GF-D8 (cell line): ENCODE measurements around the gene UTP20.
A peak's percentile ranks its signal among the peaks of the same experiment; 100 is the strongest.

Experiments used
- DNase-seq: peaks from one replicate; lab custom pipeline; 2025; lab: John Stamatoyannopoulos, UW

UTP20 gene

DNA sequence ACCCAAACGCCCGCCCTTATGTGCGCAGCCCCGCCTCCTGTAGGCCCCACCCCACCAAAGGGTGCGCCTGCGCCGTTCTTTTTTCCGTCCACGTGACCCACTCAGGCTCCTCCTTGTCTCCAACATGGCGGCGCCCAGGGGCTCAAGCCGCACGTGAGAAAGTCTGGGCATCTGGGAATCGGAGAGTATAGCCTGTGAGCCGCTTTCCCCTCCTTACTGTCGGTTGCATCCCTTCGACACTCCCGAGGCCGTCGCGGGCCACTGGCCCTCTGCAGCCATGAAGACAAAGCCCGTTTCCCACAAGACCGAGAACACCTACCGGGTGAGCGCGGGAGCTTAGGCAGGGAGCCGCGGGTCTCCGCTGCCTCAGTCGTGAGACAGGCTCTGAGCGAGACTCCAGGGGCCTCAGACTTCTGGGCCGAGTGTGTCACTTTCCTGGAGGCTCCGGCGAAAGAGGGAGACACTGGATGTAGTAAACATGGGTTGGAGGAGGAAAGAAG is at the start of gene UTP20:
UTP20 (plus strand) TSS at position 100 of the 500 bp plus-strand sequence; CDS start at position 278, 178 bp downstream.
- DNase-seq, result peak; percentile 68

- no peak for DNase-seq
Measured at GRCh38 chr12:101230547-101230946, 49.4 kb upstream of the UTP20 start.

- DNase-seq, result no peak
Measured at GRCh38 chr12:101231636-101232035, 48.3 kb upstream of the UTP20 start.

- no peak for DNase-seq
Measured at GRCh38 chr12:101235686-101236085, 44.2 kb upstream of the UTP20 start.

DNA sequence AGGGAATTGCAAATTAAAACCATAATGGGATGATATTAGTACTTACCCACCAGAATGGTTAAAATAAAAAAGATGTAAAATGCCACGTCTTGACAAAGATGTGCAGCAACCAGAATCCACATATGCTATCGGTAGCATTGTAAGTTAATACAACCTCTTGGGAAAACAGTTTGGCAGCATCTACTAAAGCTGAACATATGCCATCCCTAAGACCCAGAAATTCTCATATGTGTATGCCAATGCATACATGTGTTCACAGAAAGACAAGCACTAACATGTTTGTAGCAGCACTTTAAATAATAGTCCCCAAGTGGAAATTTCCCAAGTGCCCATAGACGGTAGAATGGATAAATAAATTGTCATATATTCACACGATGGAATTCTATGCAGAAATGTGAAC is 41.6 kb upstream of the UTP20 start:
- no peak for DNase-seq

DNA sequence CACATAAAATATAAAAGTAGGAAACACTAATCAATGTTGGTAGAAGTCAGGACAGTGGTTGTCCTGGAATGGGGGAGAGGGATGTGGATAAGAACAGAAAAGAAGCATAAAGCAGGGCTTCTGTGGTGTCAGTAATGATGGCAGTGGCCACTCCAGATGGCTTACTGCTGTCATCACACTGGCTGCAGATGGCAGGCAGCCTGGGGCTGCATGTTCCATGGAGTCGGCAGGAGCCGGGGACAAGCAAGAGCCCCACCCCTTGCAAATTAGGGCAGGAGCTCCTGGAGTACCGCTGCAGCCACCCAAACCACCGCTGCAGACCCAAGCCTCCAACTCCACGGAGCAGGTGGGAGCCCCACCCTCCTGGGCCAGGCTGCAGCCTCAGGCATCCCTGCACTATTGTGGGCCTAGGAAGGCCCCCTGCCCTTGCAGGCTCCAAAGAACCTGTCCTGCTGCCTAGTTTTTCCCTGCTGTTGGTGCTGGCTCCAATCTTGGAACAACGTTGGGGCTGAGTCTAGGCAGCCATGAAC is 41.0 kb upstream of the UTP20 start:
- no peak for DNase-seq

- DNase-seq, result no peak
Measured at GRCh38 chr12:101243074-101243473, 36.8 kb upstream of the UTP20 start.

- DNase-seq, result no peak
Measured at GRCh38 chr12:101243616-101244015, 36.3 kb upstream of the UTP20 start.

DNA sequence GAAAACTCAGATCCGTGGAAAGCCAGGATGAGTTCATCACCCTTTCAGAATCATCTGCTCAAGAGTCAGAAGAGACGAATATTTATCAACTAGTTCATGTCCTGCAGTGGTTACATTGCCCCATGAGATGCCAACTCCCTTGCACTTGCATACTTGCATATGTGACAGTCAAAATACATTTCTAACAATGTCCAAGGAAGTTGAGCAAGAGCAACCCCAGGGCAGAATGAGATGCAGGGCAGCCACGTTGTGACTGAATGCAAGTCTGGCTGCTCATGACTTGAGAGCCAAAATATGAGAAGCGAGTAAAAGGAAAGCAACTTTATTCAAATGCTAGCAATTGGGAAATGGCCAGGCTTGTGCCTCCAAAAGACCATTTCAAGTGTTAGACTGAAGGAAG is 23.6 kb upstream of the UTP20 start:
- no peak for DNase-seq

DNA sequence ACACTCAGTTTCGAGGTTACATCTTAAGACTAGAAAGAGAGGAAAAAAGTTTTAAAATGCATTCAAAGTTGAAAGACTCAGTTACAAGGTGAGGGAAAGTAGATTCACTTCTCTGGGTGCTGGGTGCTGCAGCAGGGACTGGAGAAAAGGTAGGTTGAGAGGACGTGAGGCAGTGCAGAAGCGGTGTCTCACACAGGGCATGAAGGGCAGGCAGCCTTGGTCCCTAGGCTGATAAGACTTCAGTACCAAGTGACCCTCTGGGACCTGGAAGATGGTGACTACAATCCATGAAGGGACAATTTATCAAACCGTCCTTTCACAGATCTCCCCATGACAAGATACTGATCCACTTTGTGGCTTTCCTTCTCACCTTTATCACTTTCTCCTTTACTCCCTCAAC is 22.5 kb upstream of the UTP20 start:
- DNase-seq, result no peak

DNA sequence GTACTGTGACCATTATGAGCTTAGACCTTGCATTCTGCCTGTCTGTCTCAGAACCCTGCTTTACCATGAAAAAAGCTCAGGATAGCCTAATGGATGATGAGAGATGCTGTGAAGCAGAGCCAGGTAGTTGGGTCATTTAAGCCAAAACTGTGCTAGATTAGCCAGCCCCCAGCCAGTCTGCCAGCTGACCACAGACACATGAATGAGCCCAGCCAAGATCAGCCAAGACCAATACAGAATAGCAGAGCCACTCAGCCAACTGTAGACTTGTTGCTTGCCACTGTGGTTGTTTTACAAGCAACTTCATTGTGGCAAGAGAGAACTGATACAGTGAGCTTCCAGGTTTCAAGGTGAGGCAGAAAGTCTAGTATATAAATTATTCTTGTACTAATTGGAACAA is 12.8 kb upstream of the UTP20 start:
- no peak for DNase-seq

DNA sequence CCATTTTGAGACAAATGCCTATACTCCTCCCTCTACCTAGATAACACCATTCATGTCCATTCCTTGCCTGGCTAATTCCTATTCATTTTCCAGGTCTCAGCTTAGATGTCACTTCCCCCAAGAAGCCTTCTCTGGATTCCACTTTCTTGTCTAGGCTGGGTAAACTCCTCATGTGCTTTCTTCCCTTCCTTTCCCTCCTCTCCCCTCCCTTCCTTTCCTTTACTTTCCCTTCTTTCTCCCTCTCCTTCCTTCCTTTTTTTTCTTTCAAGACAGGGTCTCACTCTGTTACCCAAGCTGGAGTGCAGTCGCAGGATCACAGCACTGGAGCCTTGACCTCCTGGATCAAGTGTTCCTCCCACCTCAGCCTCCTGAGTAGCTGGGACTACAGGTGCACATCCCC is 3.5 kb upstream of the UTP20 start:
- DNase-seq, result no peak

DNA sequence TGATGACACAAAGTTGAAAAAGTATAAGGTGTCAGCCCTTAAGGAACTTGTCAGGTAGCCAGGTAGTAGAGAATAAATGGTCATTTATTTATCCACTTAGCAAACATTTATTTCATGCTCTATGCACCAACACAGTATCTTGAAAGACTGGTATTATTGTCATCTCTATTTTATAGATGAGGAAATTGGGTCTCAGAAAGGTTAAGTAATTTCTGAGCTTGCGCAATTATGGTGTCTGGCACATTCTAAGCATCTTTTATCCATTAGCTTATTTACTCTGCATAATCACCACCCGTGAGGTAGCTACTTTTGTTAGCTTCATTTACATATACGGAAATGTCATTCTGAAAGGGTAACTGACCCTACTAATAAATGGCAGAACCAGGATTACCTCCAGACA is 2.5 kb upstream of the UTP20 start:
- no peak for DNase-seq

- DNase-seq, result no peak
Measured at GRCh38 chr12:101287357-101287756, 7.5 kb downstream of the UTP20 start.

- no peak for DNase-seq
Measured at GRCh38 chr12:101297661-101298060, 17.8 kb downstream of the UTP20 start.

DNA sequence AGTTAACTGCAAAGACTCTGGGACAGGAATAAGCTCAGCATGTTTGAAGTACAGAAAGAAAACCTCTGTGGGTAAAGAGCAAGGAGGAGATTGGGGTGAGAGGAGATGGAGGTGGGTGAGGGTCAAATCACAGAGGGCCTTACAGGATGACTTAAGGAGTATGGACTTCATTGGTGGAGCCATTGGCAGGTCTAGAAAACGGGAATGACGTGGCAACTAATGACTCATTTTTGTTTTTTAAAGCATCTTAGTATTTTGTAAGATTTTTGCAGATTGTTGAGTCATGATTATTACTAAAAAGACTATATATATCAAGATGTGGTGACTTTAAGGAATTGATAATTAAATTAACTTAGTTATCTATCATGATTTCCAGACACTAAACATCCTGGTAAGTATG is 18.5 kb downstream of the UTP20 start:
- DNase-seq, result no peak

DNA sequence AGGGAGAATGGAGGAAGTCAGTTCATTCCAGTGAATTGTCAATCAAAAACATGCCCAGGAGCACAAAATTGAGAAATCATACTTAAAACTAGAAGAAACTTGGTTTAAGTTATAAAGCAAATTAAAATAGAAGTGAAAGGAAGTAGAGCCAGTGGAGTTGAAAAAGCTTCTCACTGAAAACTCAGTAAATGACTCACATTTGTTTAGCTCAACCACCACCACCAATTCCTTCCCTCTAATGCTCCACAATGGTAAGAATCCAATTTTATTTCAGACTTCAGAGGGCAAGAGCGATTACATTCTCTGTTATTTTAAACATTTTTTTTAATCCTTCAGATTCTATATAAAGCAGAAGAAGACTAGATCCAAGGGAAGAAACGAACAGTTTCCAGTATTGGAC is 19.4 kb downstream of the UTP20 start:
- DNase-seq, result no peak

DNA sequence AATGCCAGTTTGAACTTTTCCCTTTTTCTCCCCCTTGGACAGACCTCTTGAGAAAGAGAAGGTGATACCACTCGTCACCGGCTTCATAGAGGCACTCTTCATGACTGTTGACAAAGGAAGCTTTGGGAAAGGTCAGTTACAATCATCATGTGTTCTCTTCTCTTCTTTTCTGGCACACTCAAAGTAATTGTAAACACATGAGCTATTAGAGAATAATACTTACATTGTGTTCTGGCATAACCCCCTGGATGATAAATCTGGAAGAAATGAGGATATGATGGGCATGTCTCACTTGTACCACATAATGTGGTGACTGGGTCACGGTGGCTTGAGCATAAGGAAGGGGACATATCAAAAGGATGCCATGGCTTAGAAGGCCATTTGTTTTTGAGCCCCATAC is 20.0 kb downstream of the UTP20 start:
- DNase-seq, result no peak

GRCh38 chr12:101302741-101303140 is 22.8 kb downstream of the UTP20 start:
- no peak for DNase-seq

- DNase-seq, result no peak
Measured at GRCh38 chr12:101305226-101305779, 25.4 kb downstream of the UTP20 start.

- no peak for DNase-seq
Measured at GRCh38 chr12:101305794-101306193, 25.9 kb downstream of the UTP20 start.

DNA sequence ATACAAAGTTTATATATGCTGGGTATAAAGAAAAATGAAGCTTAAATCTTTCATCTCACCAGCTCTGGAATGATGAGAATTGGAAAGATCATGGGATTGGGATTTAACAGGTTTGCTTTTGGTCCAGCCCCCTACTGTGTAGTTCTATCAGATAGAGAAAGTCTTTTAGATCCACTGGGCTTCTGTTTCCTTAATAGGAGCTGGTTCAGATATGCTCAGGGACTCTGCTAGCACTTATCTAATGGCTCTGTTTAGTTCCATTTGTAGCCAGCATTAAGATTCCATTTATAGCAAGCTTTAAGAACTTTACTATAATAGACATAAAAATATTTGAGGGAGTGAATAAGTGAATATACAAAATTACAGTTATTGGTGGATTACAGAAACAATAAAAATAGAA is 42.6 kb downstream of the UTP20 start:
- DNase-seq, result no peak

- no peak for DNase-seq
Measured at GRCh38 chr12:101323255-101323654, 43.4 kb downstream of the UTP20 start.

DNA sequence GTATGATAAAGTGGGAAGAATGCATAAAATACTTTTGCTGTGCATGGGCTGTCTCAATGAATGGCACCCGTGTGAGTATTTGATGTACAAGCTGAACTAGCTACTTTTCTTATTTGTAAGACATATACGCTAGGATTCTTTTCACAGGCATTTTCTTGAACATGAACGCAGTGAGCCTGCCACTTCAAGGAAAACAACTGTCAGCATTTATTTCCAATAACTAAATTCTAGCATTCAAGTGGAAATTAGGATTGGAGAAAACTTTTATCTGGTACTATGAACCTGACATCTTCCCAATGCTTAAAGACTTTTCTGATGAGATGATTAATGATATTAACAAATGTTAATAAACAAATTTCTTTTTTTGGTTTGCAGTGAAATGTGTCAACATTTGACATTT is 45.7 kb downstream of the UTP20 start:
- no peak for DNase-seq
